ENCODE measurements around the gene CGNL1.

DNA sequence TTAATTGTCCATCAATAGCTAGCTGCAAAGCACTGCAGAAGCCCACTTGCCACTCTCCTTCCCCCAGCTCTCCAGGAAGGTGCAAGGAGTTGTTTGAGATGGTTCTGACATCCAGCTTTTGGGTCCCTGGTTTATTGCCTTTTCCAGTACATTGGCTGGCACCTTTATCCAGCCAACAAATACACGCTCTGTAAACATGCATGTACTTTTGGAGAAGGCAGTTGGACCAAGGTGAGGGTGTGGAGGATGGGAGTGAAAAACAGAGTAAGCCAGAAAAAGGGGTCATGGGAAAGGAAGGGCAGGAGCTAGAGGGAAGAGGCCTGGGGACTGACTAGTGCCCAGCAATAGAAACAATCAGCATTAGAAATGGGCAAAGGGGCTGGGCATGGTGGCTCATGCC lies 102.7 kb downstream of the CGNL1 start:
- TF ChIP-seq, protein P1, sequence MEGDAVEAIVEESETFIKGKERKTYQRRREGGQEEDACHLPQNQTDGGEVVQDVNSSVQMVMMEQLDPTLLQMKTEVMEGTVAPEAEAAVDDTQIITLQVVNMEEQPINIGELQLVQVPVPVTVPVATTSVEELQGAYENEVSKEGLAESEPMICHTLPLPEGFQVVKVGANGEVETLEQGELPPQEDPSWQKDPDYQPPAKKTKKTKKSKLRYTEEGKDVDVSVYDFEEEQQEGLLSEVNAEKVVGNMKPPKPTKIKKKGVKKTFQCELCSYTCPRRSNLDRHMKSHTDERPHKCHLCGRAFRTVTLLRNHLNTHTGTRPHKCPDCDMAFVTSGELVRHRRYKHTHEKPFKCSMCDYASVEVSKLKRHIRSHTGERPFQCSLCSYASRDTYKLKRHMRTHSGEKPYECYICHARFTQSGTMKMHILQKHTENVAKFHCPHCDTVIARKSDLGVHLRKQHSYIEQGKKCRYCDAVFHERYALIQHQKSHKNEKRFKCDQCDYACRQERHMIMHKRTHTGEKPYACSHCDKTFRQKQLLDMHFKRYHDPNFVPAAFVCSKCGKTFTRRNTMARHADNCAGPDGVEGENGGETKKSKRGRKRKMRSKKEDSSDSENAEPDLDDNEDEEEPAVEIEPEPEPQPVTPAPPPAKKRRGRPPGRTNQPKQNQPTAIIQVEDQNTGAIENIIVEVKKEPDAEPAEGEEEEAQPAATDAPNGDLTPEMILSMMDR (IDR thresholded peaks at IDR 0.05; ENCODE audit: low read length) = no peak
- TF ChIP-seq EZH2 (optimal IDR thresholded peaks at IDR 0.05; ENCODE audit: low read depth, low read length) = no peak
- no peak for TF ChIP-seq EZH2phosphoT487 (IDR thresholded peaks at IDR 0.05; ENCODE audit: low read length)
